ENCODE results near the gene SLC5A7. TPM values are rescaled to one million over a fixed set of nuclear protein-coding genes. Genes with fewer than 3 reads are reported as not detected.

Gene SLC5A7
- total RNA-seq, 1 donor from 2014 or later = 0.04 TPM

DNA sequence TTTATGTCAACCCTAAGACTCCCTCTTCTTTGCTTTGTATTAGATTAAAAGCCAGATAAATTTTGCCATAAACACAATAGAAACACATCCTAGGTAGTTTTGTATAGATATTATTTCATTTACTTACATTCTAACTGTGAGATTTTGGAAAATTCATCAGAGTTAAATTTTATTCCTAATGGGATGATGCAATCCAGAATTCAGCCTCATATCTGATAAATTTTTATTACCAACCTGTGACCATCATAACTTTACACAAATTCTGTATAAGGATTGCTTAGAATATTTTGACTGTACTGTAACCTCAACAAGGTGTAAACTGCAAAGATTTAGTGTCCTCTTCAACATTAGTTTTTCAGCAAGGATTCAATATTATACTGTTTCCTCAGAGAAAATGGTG is 4.4 kb downstream of the SLC5A7 start:
- no peaks in the 10 kb centered on the region for H3K36me3 Mint-ChIP-seq
- Histone ChIP-seq H2AFZ (replicated peaks) (no peak overlapping the region), H3K79me2 (ENCODE audit: low read depth) (no peaks in the 10 kb centered on the region), H3K4me1 (peaks cover 6% of the 10 kb centered on the region), H3K36me3 (no peaks in the 10 kb centered on the region), H3F3A (ENCODE audit: low read depth) (no peaks in the 10 kb centered on the region), H3K27me3 (peaks cover 36% of the 10 kb centered on the region), H4K20me1 (ENCODE audit: low read depth) (no peaks in the 10 kb centered on the region), H3K9me3 (ENCODE audit: low read depth) (no peaks in the 10 kb centered on the region), H3K27ac (no peak overlapping the region), H3K4me2 (no peak overlapping the region), H3K4me3 (no peak overlapping the region), H3K9ac (no peak overlapping the region)
- TF ChIP-seq EZH2phosphoT487 (IDR thresholded peaks at IDR 0.05) = no peak
- TF ChIP-seq EZH2 (IDR thresholded peaks at IDR 0.05) = no peak
- TF ChIP-seq, protein P1, sequence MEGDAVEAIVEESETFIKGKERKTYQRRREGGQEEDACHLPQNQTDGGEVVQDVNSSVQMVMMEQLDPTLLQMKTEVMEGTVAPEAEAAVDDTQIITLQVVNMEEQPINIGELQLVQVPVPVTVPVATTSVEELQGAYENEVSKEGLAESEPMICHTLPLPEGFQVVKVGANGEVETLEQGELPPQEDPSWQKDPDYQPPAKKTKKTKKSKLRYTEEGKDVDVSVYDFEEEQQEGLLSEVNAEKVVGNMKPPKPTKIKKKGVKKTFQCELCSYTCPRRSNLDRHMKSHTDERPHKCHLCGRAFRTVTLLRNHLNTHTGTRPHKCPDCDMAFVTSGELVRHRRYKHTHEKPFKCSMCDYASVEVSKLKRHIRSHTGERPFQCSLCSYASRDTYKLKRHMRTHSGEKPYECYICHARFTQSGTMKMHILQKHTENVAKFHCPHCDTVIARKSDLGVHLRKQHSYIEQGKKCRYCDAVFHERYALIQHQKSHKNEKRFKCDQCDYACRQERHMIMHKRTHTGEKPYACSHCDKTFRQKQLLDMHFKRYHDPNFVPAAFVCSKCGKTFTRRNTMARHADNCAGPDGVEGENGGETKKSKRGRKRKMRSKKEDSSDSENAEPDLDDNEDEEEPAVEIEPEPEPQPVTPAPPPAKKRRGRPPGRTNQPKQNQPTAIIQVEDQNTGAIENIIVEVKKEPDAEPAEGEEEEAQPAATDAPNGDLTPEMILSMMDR (IDR thresholded peaks at IDR 0.05) = no peak
- no peaks in the 10 kb centered on the region for H3K4me1 Mint-ChIP-seq
- H3K9me3 Mint-ChIP-seq = no peaks in the 10 kb centered on the region
- H3K27me3 Mint-ChIP-seq (ENCODE audit: insufficient read depth, low read depth) = peaks cover 17% of the 10 kb centered on the region
- DNase-seq (ENCODE audit: low spot score) = no peak
- no peak overlapping the region for H3K4me3 Mint-ChIP-seq
- no peak overlapping the region for H3K27ac Mint-ChIP-seq

DNA sequence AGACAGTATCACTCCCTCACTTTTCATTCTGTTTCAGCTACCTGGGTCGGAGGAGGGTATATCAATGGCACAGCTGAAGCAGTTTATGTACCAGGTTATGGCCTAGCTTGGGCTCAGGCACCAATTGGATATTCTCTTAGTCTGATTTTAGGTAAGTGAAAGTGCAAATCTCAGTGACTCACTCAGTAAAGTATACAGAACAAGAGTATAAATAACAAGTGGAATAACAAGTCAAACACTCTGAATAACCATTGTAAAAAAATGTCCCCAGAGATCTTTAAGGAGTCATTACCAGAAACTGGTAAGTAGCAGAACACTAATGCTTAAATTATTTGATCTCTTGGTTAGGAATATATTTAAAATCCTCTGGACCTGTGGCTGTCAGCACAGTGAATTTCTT is 5.7 kb downstream of the SLC5A7 start:
- H4K20me1 ChIP-seq (ENCODE audit: low read depth) = no peaks in the 10 kb centered on the region
- TF ChIP-seq, protein P1 (IDR thresholded peaks at IDR 0.05) = no peak
- TF ChIP-seq EZH2phosphoT487 (IDR thresholded peaks at IDR 0.05) = no peak
- no peak for TF ChIP-seq EZH2 (IDR thresholded peaks at IDR 0.05)
- H3K4me2 ChIP-seq = no peak overlapping the region
- H3K27ac ChIP-seq = no peak overlapping the region
- no peaks in the 10 kb centered on the region for H3K9me3 Mint-ChIP-seq
- peaks cover 2% of the 10 kb centered on the region for H3K4me1 ChIP-seq
- no peaks in the 10 kb centered on the region for H3K36me3 ChIP-seq
- no peak overlapping the region for H3K9ac ChIP-seq
- H3K36me3 Mint-ChIP-seq = no peaks in the 10 kb centered on the region
- no peak overlapping the region for H3K4me3 ChIP-seq
- no peak overlapping the region for H2AFZ ChIP-seq (replicated peaks)
- DNase-seq (ENCODE audit: low spot score) = no peak
- no peak overlapping the region for H3K27ac Mint-ChIP-seq
- no peaks in the 10 kb centered on the region for H3F3A ChIP-seq (ENCODE audit: low read depth)
- no peaks in the 10 kb centered on the region for H3K9me3 ChIP-seq (ENCODE audit: low read depth)
- H3K79me2 ChIP-seq (ENCODE audit: low read depth) = no peaks in the 10 kb centered on the region
- peaks cover 9% of the 10 kb centered on the region for H3K27me3 Mint-ChIP-seq (ENCODE audit: insufficient read depth, low read depth)
- H3K4me3 Mint-ChIP-seq = no peak overlapping the region
- peaks cover 23% of the 10 kb centered on the region for H3K27me3 ChIP-seq
- no peaks in the 10 kb centered on the region for H3K4me1 Mint-ChIP-seq

DNA sequence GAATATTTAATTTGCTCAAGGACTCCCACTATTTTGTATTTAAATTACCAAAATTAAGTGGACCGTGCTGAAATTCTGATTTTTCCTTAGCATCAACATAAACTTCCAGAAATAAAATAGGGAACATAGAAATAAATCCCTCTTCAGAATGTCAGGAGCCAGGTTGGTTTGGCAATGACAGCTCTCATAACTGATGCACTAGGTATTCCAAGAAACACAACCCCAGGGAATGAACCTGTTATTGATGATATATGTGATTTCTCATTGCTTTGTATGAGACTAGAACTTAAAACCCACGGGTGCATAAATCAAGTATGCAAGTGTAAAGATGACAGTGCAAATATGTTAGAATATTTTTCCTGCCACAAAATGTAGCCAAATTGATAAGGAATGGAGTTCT is 12.8 kb downstream of the SLC5A7 start:
- Histone ChIP-seq H3F3A (ENCODE audit: low read depth) (no peaks in the 10 kb centered on the region), H3K4me1 (no peaks in the 10 kb centered on the region), H3K36me3 (no peaks in the 10 kb centered on the region), H3K9ac (no peak overlapping the region), H2AFZ (replicated peaks) (no peak overlapping the region), H3K9me3 (ENCODE audit: low read depth) (no peaks in the 10 kb centered on the region), H4K20me1 (ENCODE audit: low read depth) (no peaks in the 10 kb centered on the region), H3K4me3 (no peak overlapping the region), H3K4me2 (no peak overlapping the region), H3K79me2 (ENCODE audit: low read depth) (no peaks in the 10 kb centered on the region), H3K27me3 (no peaks in the 10 kb centered on the region), H3K27ac (no peak overlapping the region)
- Mint-ChIP-seq H3K36me3 (no peaks in the 10 kb centered on the region), H3K4me1 (no peaks in the 10 kb centered on the region), H3K9me3 (no peaks in the 10 kb centered on the region), H3K27ac (no peak overlapping the region), H3K27me3 (ENCODE audit: insufficient read depth, low read depth) (peaks cover 2% of the 10 kb centered on the region), H3K4me3 (no peak overlapping the region)
- no peak for DNase-seq (ENCODE audit: low spot score)
- TF ChIP-seq EZH2 (IDR thresholded peaks at IDR 0.05) (no peak), EZH2phosphoT487 (IDR thresholded peaks at IDR 0.05) (no peak)
- TF ChIP-seq, protein P1 (IDR thresholded peaks at IDR 0.05) = no peak
